GM04503 (cell line): ENCODE measurements around the gene ZNF10.

Source experiments
- DNase-seq: peaks from one replicate; pipeline ENCODE4 v3.0.0-alpha.2; 2012; ENCODE audit warnings: low read depth

The ZNF10 gene

GRCh38 chr12:133201888-133202287 is 71.5 kb downstream of the ZNF10 start:
- no peak for DNase-seq

GRCh38 chr12:133202493-133203343 is 72.3 kb downstream of the ZNF10 start:
- no peak for DNase-seq

- DNase-seq, result no peak
Measured at GRCh38 chr12:133203344-133204263, 73.2 kb downstream of the ZNF10 start.

GRCh38 chr12:133204264-133204603 is 73.8 kb downstream of the ZNF10 start:
- no peak for DNase-seq

- no peak for DNase-seq
Measured at GRCh38 chr12:133206390-133206789, 76.0 kb downstream of the ZNF10 start.
